Transverse colon (tissue), 4 donors: Measurements from ENCODE around the gene SLC6A15.

ENCODE experiments used
- POLR2AphosphoS5 ChIP-seq, 3 donors: sonication (generic); formaldehyde crosslinking; IDR thresholded peaks; one replicate each; pipeline ENCODE4 v1.6.1; 2016; ENCODE audit warnings: antibody characterized with exemption in 3 of 3
- TF ChIP-seq, protein P1 (sequence below), 5 experiments: fragments of 200-600 bp in 3 of 5; fragments of 450-650 bp in 2 of 5; sonication (generic) in 3 of 5; IDR thresholded peaks; 1 replicate in 2 of 5; 2 replicates in 3 of 5; pipeline ENCODE4 v1.5.1; 2016 to 2017; ENCODE audit warnings: antibody characterized with exemption in 5 of 5, inconsistent platforms in 3 of 5, mild to moderate bottlenecking in 2 of 5, moderate library complexity in 1 of 5

DNA sequence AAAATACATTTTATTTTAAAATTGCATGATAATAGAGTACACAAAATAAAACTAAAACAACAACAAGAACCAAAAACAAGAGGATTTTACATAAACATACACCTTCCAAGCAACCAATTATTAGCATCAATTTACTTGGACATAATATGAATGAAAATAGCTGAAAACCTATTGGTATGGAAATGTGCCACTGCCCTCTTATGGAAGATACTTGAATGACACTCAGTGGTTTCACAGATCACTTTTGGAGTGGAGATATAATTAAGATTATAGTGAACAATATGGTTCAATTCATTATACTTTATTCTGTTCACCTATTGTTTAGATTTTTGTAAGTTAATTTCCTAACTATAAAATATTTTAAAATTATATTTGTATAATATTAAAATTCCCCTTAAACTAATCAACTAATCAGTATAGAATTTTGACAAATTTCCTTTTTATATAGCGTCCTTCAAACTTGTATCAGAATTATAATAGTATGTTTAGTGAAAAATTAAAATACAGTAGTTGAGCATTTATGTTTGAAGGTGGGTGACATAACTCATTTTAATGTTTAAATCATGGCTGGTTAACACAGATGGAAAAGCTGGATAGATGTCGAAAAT lies 70.1 kb downstream of the SLC6A15 start:
- TF ChIP-seq, protein P1, sequence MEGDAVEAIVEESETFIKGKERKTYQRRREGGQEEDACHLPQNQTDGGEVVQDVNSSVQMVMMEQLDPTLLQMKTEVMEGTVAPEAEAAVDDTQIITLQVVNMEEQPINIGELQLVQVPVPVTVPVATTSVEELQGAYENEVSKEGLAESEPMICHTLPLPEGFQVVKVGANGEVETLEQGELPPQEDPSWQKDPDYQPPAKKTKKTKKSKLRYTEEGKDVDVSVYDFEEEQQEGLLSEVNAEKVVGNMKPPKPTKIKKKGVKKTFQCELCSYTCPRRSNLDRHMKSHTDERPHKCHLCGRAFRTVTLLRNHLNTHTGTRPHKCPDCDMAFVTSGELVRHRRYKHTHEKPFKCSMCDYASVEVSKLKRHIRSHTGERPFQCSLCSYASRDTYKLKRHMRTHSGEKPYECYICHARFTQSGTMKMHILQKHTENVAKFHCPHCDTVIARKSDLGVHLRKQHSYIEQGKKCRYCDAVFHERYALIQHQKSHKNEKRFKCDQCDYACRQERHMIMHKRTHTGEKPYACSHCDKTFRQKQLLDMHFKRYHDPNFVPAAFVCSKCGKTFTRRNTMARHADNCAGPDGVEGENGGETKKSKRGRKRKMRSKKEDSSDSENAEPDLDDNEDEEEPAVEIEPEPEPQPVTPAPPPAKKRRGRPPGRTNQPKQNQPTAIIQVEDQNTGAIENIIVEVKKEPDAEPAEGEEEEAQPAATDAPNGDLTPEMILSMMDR (IDR thresholded peaks at IDR 0.05) = peak; percentile 57 to 66 (median 63)
- TF ChIP-seq POLR2AphosphoS5 (IDR thresholded peaks at IDR 0.05) = no peak
